ENCODE results near the gene CPED1.

Gene CPED1

DNA sequence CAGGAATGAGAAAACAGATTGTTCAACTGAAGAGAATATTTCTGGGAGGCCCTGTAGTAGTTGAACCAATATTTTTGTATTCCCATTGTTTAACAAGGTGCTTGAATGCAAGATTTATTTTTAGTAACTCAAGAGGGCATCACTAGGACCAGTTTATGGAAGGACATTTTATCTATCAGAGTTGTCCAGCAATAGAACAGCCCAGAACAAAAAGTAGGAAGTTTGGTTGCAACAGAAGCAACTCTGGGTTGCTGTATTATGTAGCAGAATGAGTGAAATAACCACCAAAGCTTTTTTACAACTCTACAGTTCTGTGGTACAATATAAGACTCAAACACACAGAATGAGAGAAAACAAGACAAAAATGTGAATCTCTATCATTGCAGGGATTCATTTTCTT lies 34.7 kb downstream of the CPED1 start:
- H4K20me1 ChIP-seq (ENCODE audit: insufficient read depth, low read length), result no peaks in the 10 kb centered on the region
- no peak overlapping the region for H3K27ac ChIP-seq (ENCODE audit: low read depth, low read length, poor library complexity, severe bottlenecking)
- no peak overlapping the region for H3K4me2 ChIP-seq (ENCODE audit: low read length)
- TF ChIP-seq, protein P1, sequence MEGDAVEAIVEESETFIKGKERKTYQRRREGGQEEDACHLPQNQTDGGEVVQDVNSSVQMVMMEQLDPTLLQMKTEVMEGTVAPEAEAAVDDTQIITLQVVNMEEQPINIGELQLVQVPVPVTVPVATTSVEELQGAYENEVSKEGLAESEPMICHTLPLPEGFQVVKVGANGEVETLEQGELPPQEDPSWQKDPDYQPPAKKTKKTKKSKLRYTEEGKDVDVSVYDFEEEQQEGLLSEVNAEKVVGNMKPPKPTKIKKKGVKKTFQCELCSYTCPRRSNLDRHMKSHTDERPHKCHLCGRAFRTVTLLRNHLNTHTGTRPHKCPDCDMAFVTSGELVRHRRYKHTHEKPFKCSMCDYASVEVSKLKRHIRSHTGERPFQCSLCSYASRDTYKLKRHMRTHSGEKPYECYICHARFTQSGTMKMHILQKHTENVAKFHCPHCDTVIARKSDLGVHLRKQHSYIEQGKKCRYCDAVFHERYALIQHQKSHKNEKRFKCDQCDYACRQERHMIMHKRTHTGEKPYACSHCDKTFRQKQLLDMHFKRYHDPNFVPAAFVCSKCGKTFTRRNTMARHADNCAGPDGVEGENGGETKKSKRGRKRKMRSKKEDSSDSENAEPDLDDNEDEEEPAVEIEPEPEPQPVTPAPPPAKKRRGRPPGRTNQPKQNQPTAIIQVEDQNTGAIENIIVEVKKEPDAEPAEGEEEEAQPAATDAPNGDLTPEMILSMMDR (IDR thresholded peaks at IDR 0.05; ENCODE audit: low read length), result no peak
- TF ChIP-seq EZH2 (IDR thresholded peaks at IDR 0.05; ENCODE audit: borderline replicate concordance, low read length), result no peak
- H3K27me3 ChIP-seq (ENCODE audit: insufficient read depth, low read length), result no peaks in the 10 kb centered on the region
- H3K79me2 ChIP-seq (ENCODE audit: insufficient read depth, low read length), result no peaks in the 10 kb centered on the region
- no peak overlapping the region for H3K4me3 ChIP-seq (ENCODE audit: low read depth, low read length, poor library complexity, severe bottlenecking)
- no peak overlapping the region for H3K9ac ChIP-seq (ENCODE audit: low read length)
- H3F3A ChIP-seq (ENCODE audit: insufficient read depth, low read length), result no peaks in the 10 kb centered on the region
- no peaks in the 10 kb centered on the region for H3K9me2 ChIP-seq (ENCODE audit: low read depth, low read length)
- no peaks in the 10 kb centered on the region for H3K36me3 ChIP-seq (ENCODE audit: insufficient read depth, low read length)
- no peaks in the 10 kb centered on the region for H3K9me3 ChIP-seq (ENCODE audit: low read length)
- H3K4me1 ChIP-seq (ENCODE audit: insufficient read depth, low read length, severe bottlenecking), result no peaks in the 10 kb centered on the region
- H2AFZ ChIP-seq (ENCODE audit: low read length), result no peak overlapping the region

DNA sequence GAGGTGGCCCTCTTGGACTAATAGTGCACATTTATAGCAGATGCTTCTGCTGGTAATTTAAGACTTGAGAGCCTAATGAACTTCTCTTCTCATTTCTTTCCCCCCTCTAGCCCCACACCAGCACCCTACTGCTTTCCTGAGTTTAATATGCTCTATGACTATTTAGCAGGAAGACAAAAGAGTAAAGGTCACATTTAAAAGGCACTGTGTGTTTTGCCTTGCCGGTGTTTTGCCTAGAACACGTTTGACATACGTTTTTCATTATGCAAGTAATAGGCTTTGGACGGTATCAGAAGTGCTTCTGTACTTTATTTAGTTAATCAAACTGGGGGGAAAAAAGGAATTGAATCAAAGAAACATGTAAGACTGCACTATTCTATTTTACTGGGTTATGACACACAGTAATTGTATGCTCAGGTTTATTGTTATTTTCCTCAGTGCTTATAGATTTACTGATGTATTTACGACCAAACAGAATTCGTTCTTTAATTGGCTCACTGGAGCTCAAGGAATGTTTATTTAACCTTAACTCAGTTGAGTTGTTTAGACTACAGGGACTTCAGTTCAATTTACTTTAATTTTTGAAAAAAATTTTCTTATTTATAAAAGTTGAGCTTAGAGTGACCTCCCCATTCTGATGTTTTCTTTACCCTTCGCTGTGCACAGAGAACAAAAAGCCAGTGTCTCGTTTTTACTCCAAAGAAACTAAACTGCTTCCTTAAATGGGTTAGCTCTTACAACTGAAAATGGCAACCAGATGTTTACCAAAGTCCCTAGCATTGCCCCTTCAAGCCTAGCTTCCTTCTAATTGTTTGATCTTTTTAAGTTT lies 35.4 kb downstream of the CPED1 start:
- Histone ChIP-seq H3K4me1 (ENCODE audit: insufficient read depth, low read length, severe bottlenecking) (no peaks in the 10 kb centered on the region), H2AFZ (ENCODE audit: low read length) (no peak overlapping the region), H4K20me1 (ENCODE audit: insufficient read depth, low read length) (no peaks in the 10 kb centered on the region), H3K9me3 (ENCODE audit: low read length) (no peaks in the 10 kb centered on the region), H3K36me3 (ENCODE audit: insufficient read depth, low read length) (no peaks in the 10 kb centered on the region), H3K9ac (ENCODE audit: low read length) (no peak overlapping the region), H3K4me3 (ENCODE audit: low read depth, low read length, poor library complexity, severe bottlenecking) (no peak overlapping the region), H3K27me3 (ENCODE audit: insufficient read depth, low read length) (no peaks in the 10 kb centered on the region), H3K27ac (ENCODE audit: low read depth, low read length, poor library complexity, severe bottlenecking) (no peak overlapping the region), H3K79me2 (ENCODE audit: insufficient read depth, low read length) (no peaks in the 10 kb centered on the region), H3F3A (ENCODE audit: insufficient read depth, low read length) (no peaks in the 10 kb centered on the region), H3K9me2 (ENCODE audit: low read depth, low read length) (no peaks in the 10 kb centered on the region), H3K4me2 (ENCODE audit: low read length) (no peak overlapping the region)
- TF ChIP-seq, protein P1 (IDR thresholded peaks at IDR 0.05; ENCODE audit: low read length), result no peak
- no peak for TF ChIP-seq EZH2 (IDR thresholded peaks at IDR 0.05; ENCODE audit: borderline replicate concordance, low read length)

DNA sequence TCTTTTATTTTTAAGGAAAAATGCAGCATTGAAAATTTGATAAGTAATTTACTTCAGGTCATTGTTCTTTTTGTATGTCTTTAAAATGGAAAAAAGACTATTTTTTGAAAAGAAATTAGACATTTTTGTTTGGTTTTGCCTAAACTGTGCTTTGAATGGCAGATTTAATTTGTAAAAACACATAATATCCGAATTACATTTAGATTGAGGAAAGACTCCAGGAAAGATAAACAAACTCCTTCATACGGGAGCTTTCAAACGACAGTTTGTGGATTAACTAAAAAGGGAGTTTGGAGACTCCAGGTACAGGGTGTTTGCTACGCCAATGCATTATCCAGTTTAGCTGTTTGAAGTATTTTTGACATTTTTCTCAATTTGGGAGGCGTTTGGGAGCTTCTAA lies 36.1 kb downstream of the CPED1 start:
- H3F3A ChIP-seq (ENCODE audit: insufficient read depth, low read length), result no peaks in the 10 kb centered on the region
- H4K20me1 ChIP-seq (ENCODE audit: insufficient read depth, low read length), result no peaks in the 10 kb centered on the region
- H3K9ac ChIP-seq (ENCODE audit: low read length), result no peak overlapping the region
- no peaks in the 10 kb centered on the region for H3K79me2 ChIP-seq (ENCODE audit: insufficient read depth, low read length)
- no peaks in the 10 kb centered on the region for H3K9me3 ChIP-seq (ENCODE audit: low read length)
- TF ChIP-seq, protein P1 (IDR thresholded peaks at IDR 0.05; ENCODE audit: low read length), result no peak
- TF ChIP-seq EZH2 (IDR thresholded peaks at IDR 0.05; ENCODE audit: borderline replicate concordance, low read length), result no peak
- no peak overlapping the region for H2AFZ ChIP-seq (ENCODE audit: low read length)
- no peak overlapping the region for H3K27ac ChIP-seq (ENCODE audit: low read depth, low read length, poor library complexity, severe bottlenecking)
- H3K4me2 ChIP-seq (ENCODE audit: low read length), result no peak overlapping the region
- no peaks in the 10 kb centered on the region for H3K36me3 ChIP-seq (ENCODE audit: insufficient read depth, low read length)
- H3K9me2 ChIP-seq (ENCODE audit: low read depth, low read length), result no peaks in the 10 kb centered on the region
- no peak overlapping the region for H3K4me3 ChIP-seq (ENCODE audit: low read depth, low read length, poor library complexity, severe bottlenecking)
- H3K27me3 ChIP-seq (ENCODE audit: insufficient read depth, low read length), result no peaks in the 10 kb centered on the region
- no peaks in the 10 kb centered on the region for H3K4me1 ChIP-seq (ENCODE audit: insufficient read depth, low read length, severe bottlenecking)

All from OCI-LY1 (cell line).